ENCODE data around the gene SIRPB2. TPM values are rescaled to one million over a fixed set of nuclear protein-coding genes. Genes with fewer than 3 reads are reported as not detected.

SIRPB2 gene
- total and polyA plus RNA-seq, 2 donors (not counting 3 experiments of a cell fraction or from before 2014, with no cell fraction given): 9.5 to 19.7 TPM

DNA sequence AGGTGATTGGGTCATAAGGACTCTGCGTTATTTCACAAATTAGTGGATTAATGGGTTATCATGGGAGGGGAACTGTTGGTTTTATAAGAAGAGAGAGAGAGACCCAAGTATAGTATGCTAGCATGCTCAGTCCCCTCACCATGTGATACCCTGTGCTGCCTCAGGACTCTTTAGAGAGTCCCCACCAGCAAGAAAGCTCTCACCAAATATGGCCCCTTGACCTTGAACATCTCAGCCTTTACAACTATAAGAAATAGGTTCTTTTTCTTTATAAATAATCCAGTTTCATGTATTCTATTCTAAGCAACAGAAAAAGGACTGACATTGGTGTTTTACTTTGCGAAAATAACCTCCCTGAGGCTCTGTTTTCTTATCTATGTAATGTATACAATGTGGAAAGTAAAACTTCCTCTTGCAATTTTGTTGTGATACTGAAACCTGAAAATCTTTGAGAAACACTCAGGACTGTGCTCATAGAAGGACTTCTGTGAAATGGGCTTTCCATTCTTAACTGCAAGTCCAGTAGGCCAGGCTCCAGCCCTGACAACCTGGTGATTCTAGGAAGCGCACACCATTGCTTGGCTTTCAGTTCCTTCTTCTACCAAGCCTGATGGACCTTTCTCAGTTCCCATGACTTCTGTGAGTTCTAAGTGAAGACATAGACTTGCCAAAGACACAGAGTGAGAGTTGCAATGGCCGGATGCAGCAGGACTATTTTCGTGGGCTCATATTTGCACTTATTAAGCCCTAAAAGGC, 44.4 kb upstream of the SIRPB2 start:
- BruUV-seq (replicated peaks): no TSS peak
- FAIRE-seq (no peak), DNase-seq (ENCODE audit: low read depth, low spot score) (no peak)
- H3K9me1 ChIP-seq (replicated peaks; ENCODE audit: control insufficient read depth, extremely low read depth, insufficient read depth, low read length): no peaks in the 10 kb centered on the region
- no peaks in the 10 kb centered on the region for H3K36me3 ChIP-seq (ENCODE audit: control insufficient read depth in 2 of 2, extremely low read depth in 1 of 2, insufficient read depth in 2 of 2, low read length in 2 of 2)
- CTCF ChIA-PET: interaction anchor here (1.0 kb wide), 1 partner anchor 241 kb away, joined by 3 read pairs; no protein-coding TSS in a partner anchor
- no peaks in the 10 kb centered on the region for H4K20me1 ChIP-seq (replicated peaks; ENCODE audit: control insufficient read depth, extremely low read depth, insufficient read depth, low read length)
- TF ChIP-seq, protein P1, sequence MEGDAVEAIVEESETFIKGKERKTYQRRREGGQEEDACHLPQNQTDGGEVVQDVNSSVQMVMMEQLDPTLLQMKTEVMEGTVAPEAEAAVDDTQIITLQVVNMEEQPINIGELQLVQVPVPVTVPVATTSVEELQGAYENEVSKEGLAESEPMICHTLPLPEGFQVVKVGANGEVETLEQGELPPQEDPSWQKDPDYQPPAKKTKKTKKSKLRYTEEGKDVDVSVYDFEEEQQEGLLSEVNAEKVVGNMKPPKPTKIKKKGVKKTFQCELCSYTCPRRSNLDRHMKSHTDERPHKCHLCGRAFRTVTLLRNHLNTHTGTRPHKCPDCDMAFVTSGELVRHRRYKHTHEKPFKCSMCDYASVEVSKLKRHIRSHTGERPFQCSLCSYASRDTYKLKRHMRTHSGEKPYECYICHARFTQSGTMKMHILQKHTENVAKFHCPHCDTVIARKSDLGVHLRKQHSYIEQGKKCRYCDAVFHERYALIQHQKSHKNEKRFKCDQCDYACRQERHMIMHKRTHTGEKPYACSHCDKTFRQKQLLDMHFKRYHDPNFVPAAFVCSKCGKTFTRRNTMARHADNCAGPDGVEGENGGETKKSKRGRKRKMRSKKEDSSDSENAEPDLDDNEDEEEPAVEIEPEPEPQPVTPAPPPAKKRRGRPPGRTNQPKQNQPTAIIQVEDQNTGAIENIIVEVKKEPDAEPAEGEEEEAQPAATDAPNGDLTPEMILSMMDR (IDR thresholded peaks at IDR 0.05; ENCODE audit: extremely low read depth in 1 of 2, insufficient read depth in 1 of 2, low read depth in 1 of 2, low read length in 2 of 2): no peak
- TF ChIP-seq POLR2AphosphoS5 (IDR thresholded peaks at IDR 0.05; ENCODE audit: insufficient read depth, low read depth, low read length) (no peak), MYC (IDR thresholded peaks at IDR 0.05; ENCODE audit: low read depth, low read length) (no peak)
- H3K27me3 ChIP-seq (ENCODE audit: control insufficient read depth in 2 of 2, insufficient read depth in 2 of 2, low read length in 2 of 2): peaks cover 0 to 2% of the 10 kb centered on the region in 2 experiments
- H3K4me1 ChIP-seq (ENCODE audit: control insufficient read depth, extremely low read depth, insufficient read depth, low read length): no peaks in the 10 kb centered on the region
- POLR2A ChIA-PET: no interaction called here
- no peak overlapping the region for H3K4me2 ChIP-seq (ENCODE audit: insufficient read depth, low read length)
- H3K9ac ChIP-seq (replicated peaks; ENCODE audit: extremely low read depth, insufficient read depth, low read length): no peak overlapping the region
- H3K27ac ChIP-seq (ENCODE audit: insufficient read depth, low read depth, low read length): no peak overlapping the region
- H3K9me3 ChIP-seq (replicated peaks; ENCODE audit: control insufficient read depth, insufficient read depth, low read length): no peaks in the 10 kb centered on the region
- H3K79me2 ChIP-seq (ENCODE audit: control insufficient read depth, insufficient read depth, low read length): no peaks in the 10 kb centered on the region
- no peak overlapping the region for H2AFZ ChIP-seq (ENCODE audit: low read depth, low read length)
- intact Hi-C loops (cut with micrococcal nuclease): no loop called here
- no peak overlapping the region for H3K4me3 ChIP-seq (replicated peaks in 1 of 3; ENCODE audit: insufficient read depth in 1 of 3, low read depth in 1 of 3, low read length in 3 of 3)
- dilution Hi-C loops (cut with MboI; ENCODE audit: extremely low pct_ligation_motif_present, low sequenced_read_pairs): no loop called here

DNA sequence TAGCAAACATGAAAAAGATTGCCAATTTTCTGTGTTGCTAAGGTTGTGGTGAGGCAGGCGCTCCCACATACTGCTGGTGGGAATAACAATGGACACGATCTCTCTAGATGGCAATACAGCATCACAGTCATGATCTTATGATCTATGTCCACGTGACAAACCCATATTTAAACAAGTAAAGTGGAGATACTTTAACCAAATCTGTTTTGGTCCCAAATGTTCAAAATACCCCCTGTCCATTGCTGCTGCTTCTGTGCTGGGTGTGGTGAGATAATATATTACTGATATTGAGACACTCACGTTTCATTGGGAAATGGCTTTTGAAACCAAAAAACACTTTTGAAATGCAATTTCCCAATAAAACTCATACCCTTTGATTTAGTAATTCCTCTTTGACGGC, 43.3 kb upstream of the SIRPB2 start:
- Histone ChIP-seq H4K20me1 (replicated peaks; ENCODE audit: control insufficient read depth, extremely low read depth, insufficient read depth, low read length) (no peaks in the 10 kb centered on the region), H3K36me3 (ENCODE audit: control insufficient read depth in 2 of 2, extremely low read depth in 1 of 2, insufficient read depth in 2 of 2, low read length in 2 of 2) (no peaks in the 10 kb centered on the region), H3K9ac (replicated peaks; ENCODE audit: extremely low read depth, insufficient read depth, low read length) (no peak overlapping the region), H3K4me2 (ENCODE audit: insufficient read depth, low read length) (no peak overlapping the region), H2AFZ (ENCODE audit: low read depth, low read length) (no peak overlapping the region), H3K79me2 (ENCODE audit: control insufficient read depth, insufficient read depth, low read length) (no peaks in the 10 kb centered on the region), H3K9me1 (replicated peaks; ENCODE audit: control insufficient read depth, extremely low read depth, insufficient read depth, low read length) (no peaks in the 10 kb centered on the region), H3K27me3 (ENCODE audit: control insufficient read depth in 2 of 2, insufficient read depth in 2 of 2, low read length in 2 of 2) (no peaks in the 10 kb centered on the region), H3K27ac (ENCODE audit: insufficient read depth, low read depth, low read length) (no peak overlapping the region), H3K4me1 (ENCODE audit: control insufficient read depth, extremely low read depth, insufficient read depth, low read length) (no peaks in the 10 kb centered on the region), H3K9me3 (replicated peaks; ENCODE audit: control insufficient read depth, insufficient read depth, low read length) (no peaks in the 10 kb centered on the region), H3K4me3 (replicated peaks in 1 of 3; ENCODE audit: insufficient read depth in 1 of 3, low read depth in 1 of 3, low read length in 3 of 3) (no peak overlapping the region)
- DNase-seq (ENCODE audit: low read depth, low spot score) (no peak), FAIRE-seq (no peak)
- CTCF ChIA-PET: interaction anchor here (1.0 to 2.1 kb wide), 3 partner anchors 8 to 243 kb away, joined by 4 to 9 read pairs (median 6); no protein-coding TSS in a partner anchor
- TF ChIP-seq EZH2 (IDR thresholded peaks at IDR 0.05; ENCODE audit: borderline replicate concordance, low read depth, low read length, severe bottlenecking) (no peak), FOS (IDR thresholded peaks at IDR 0.05; ENCODE audit: borderline replicate concordance, insufficient read depth, low read length) (no peak), POLR2AphosphoS5 (IDR thresholded peaks at IDR 0.05; ENCODE audit: insufficient read depth, low read depth, low read length) (no peak), POLR2A (IDR thresholded peaks at IDR 0.05; ENCODE audit: low read depth, low read length) (no peak)
- intact Hi-C loops (cut with micrococcal nuclease): no loop called here
- no TSS peak for BruUV-seq (replicated peaks)
- POLR2A ChIA-PET: no interaction called here
- dilution Hi-C loops (cut with MboI; ENCODE audit: extremely low pct_ligation_motif_present, low sequenced_read_pairs): no loop called here

Data from endothelial cell of umbilical vein (primary cell).